ENCODE measurements around the gene OPCML.

Gene OPCML

GRCh38 chr11:132623511-132623910 lies 908.8 kb downstream of the OPCML start:
- no peak for DNase-seq (ENCODE audit: low read depth in 2 of 2)

GRCh38 chr11:132621976-132622580 lies 910.2 kb downstream of the OPCML start:
- no peak for DNase-seq (ENCODE audit: low read depth in 2 of 2)

- no peak for DNase-seq (ENCODE audit: low read depth in 2 of 2)
Observed at GRCh38 chr11:132620423-132620822, 911.9 kb downstream of the OPCML start.

- DNase-seq (ENCODE audit: low read depth in 2 of 2): no peak
Observed at GRCh38 chr11:132610791-132611190, 921.5 kb downstream of the OPCML start.

- no peak for DNase-seq (ENCODE audit: low read depth in 2 of 2)
Observed at GRCh38 chr11:132610216-132610615, 922.1 kb downstream of the OPCML start.

- DNase-seq (ENCODE audit: low read depth in 2 of 2): no peak
Observed at GRCh38 chr11:132607575-132607974, 924.7 kb downstream of the OPCML start.

GRCh38 chr11:132605825-132606570 lies 926.3 kb downstream of the OPCML start:
- no peak for DNase-seq (ENCODE audit: low read depth in 2 of 2)

GRCh38 chr11:132604431-132604830 lies 927.9 kb downstream of the OPCML start:
- DNase-seq (ENCODE audit: low read depth in 2 of 2): no peak

- no peak for DNase-seq (ENCODE audit: low read depth in 2 of 2)
Observed at GRCh38 chr11:132601875-132602274, 930.4 kb downstream of the OPCML start.

- DNase-seq (ENCODE audit: low read depth in 2 of 2): no peak
Observed at GRCh38 chr11:132595711-132596134, 936.6 kb downstream of the OPCML start.

- DNase-seq (ENCODE audit: low read depth in 2 of 2): no peak
Observed at GRCh38 chr11:132595246-132595645, 937.1 kb downstream of the OPCML start.

- DNase-seq (ENCODE audit: low read depth in 2 of 2): no peak
Observed at GRCh38 chr11:132590986-132591385, 941.3 kb downstream of the OPCML start.

GRCh38 chr11:132590554-132590953 lies 941.7 kb downstream of the OPCML start:
- no peak for DNase-seq (ENCODE audit: low read depth in 2 of 2)

GRCh38 chr11:132589791-132590190 lies 942.5 kb downstream of the OPCML start:
- DNase-seq (ENCODE audit: low read depth in 2 of 2): no peak

- DNase-seq (ENCODE audit: low read depth in 2 of 2): no peak
Observed at GRCh38 chr11:132588366-132588765, 943.9 kb downstream of the OPCML start.

- DNase-seq (ENCODE audit: low read depth in 2 of 2): no peak
Observed at GRCh38 chr11:132587716-132588115, 944.6 kb downstream of the OPCML start.

- DNase-seq (ENCODE audit: low read depth in 2 of 2): no peak
Observed at GRCh38 chr11:132586801-132587200, 945.5 kb downstream of the OPCML start.

- DNase-seq (ENCODE audit: low read depth in 2 of 2): no peak
Observed at GRCh38 chr11:132579634-132580327, 952.5 kb downstream of the OPCML start.

- no peak for DNase-seq (ENCODE audit: low read depth in 2 of 2)
Observed at GRCh38 chr11:132579136-132579535, 953.2 kb downstream of the OPCML start.

GRCh38 chr11:132578580-132578979 lies 953.7 kb downstream of the OPCML start:
- no peak for DNase-seq (ENCODE audit: low read depth in 2 of 2)

GRCh38 chr11:132576706-132577105 lies 955.6 kb downstream of the OPCML start:
- DNase-seq (ENCODE audit: low read depth in 2 of 2): no peak

GRCh38 chr11:132564091-132564885 lies 968.0 kb downstream of the OPCML start:
- no peak for DNase-seq (ENCODE audit: low read depth in 2 of 2)
